IPS-NIHi7 (cell line): ENCODE results near the gene MVP.
"Not testable (repeated sequence)": the region's sequence is repeated elsewhere in the genome, so short reads cannot be mapped to it uniquely, and the experiment has no call there.

Experiments
- DNase-seq: peaks from one replicate; pipeline ENCODE4 v3.0.0; 2012; ENCODE audit warnings: mixed read lengths; ENCODE audit errors: extremely low spot score

The MVP gene

DNA sequence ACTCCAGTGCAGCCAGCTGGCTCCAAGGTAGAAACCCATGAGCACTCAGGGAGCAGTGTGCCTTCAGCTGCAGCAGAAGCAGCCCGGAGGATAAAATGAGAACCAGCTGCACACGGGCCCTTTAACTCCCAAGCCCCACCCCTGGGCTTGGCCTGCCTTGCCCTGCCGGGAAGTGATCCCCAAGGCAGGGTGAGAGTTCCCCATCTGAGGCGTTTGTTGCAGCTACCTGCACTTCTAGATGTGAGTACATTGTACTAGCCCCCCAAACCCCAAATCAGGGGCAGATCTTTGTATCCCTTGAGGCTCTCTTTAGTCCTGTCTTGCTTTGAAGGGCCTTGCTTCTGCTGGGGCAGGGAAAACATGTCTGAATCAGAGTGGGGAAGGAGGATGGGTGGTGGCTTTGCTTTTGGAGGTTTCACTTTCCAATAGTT, at the start of gene MVP:
TSS of gene MVP (plus strand) at position 192 of the 431 bp plus-strand sequence. CDS start 10,088 bp downstream, outside the sequence.
- DNase-seq = no peak

DNA sequence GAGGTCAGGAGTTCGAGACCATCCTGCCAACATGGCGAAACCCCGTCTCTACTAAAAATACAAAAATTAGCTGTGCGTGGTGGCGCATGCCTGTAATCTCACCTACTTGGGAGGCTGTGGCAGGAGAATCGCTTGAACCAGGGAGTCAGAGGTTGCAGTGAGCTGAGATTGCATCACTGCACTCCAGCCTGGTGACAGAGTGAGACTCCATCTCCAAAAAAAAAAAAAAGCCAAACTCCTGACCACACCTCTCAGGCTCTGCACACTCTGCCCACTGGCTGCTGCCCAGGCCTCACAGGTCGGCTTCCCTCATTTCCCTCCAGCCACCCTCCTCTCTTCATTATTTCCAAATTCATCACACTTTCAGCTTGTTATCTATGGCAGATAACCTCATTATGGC, 47.9 kb upstream of the MVP start:
- not testable (repeated sequence) for DNase-seq

- no peak for DNase-seq
These were observed 45.5 kb upstream of the MVP start for GRCh38 chr16:29774730-29775129.

GRCh38 chr16:29775742-29776408, 44.4 kb upstream of the MVP start:
- DNase-seq = no peak

GRCh38 chr16:29777576-29778350, 42.5 kb upstream of the MVP start, which contains the start of gene ZG16:
TSS of gene ZG16 (plus strand) at chr16:29778256. CDS start at chr16:29779267, 1,011 bp downstream.
- DNase-seq = no peak

DNA sequence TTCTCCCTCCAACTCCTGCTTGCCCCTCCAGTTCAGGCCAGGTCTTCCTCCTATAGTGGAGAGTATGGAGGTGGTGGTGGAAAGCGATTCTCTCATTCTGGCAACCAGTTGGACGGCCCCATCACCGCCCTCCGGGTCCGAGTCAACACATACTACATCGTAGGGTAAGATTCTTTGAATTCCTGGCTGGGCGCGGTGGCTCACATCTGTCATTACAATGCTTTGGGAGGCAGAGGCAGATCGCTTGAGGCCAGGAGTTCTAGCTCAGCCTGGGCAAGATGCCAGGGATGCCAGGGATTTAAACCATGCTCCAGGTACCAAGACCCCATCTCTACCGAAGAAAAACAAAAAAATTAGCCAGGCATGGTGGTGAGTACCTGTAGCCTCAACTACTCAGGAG, 40.8 kb upstream of the MVP start:
- DNase-seq = no peak

- DNase-seq = not testable (repeated sequence)
These were observed 36.9 kb upstream of the MVP start for GRCh38 chr16:29783094-29783953.

DNA sequence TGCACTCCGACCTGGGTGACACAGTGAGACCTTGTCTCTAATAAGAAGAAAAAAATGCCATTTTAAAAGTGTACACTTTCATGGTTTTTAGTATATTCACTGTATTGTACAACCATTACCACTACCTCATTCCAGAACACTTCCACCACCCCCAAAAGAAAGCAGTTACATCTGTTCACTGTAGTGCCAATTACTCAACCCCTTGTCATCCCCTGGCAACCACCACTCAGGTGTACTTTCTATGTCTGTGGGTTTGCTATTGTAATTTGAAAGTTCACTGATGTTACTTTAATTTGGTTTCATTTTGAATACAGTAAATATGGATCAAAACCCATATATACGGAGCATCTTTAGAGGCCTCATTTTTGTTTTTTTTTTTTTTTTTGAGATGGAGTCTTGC, 36.1 kb upstream of the MVP start:
- DNase-seq = no peak

DNA sequence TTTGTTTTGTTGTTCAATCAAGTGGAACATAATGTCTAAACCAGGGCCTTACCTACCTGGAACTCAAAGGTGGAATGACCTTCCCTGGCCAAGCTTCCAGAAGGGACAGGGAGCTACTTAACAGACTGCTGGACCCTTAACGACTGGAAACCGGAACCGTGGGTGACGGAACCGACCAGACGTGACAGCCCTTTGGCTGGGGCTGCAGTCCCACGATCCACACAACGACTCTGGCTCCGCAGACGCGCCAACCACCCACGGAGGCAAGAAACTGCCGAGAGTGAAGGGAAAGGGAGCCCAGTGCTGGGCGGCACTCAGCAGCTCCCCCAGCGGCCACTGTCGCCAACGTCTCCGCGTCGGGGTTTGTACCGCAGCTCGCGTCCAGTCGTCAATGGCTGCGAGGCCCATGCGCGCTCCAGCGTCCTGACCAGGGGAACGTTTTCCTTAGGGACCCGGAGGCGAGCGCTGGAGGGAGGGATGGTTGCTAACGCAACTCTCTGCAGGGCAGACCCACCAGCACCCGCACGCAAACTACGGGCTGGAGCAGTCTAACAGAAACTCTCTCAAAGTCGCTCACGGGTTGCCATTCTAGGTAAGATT, 35.3 kb upstream of the MVP start:
- DNase-seq = peak; percentile 94

GRCh38 chr16:29787155-29787554, 33.1 kb upstream of the MVP start:
- not testable (repeated sequence) for DNase-seq

GRCh38 chr16:29789775-29790182, 30.5 kb upstream of the MVP start:
- no peak for DNase-seq

- DNase-seq = peak; percentile 99
These were observed 29.9 kb upstream of the MVP start, which contains the start of gene KIF22 for GRCh38 chr16:29790183-29790948. TSS of gene KIF22 (plus strand) at chr16:29790751. CDS start at chr16:29790760, 9 bp downstream.

DNA sequence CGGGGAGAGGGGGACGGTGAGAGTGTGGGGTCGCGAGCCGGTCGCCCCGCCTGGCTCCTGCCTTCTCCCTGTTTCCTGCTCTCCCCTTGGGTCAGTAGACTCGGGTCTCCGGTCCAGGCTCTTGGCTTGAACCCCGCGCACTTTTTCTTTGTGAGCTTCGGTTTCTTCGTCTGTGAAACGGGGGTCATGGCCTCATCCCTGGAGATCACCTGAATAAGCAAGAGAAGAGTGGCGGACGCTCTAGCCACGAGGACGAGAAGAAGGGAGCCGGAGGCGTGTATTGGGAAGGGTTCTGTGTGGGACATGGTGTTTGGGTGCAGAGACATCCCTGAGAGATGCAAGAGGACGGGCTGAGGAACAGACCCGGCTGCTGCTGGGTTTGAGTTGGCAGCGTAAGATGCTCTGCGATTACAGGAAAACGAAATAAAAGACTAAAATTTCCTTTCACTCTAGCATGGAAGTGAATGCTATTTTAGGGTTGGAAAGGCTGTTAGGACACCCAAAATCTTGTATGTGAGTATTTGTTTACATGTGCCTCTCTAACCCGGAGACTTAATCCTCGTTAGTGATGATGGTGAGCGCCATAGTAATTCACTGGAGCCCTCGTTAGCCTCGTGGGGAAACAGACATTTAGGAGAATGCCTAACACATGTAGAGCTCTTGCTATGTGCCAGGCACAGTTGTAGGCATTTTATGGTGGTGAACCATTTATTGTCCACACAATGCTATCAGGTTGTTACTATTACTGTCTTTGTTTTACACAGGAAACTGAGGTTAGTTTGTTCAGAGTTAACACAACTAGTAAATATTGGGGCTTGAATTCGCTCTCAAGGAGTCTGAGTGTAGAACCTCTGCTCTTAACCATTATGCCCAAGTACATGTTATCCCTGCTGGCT, 29.1 kb upstream of the MVP start:
- no peak for DNase-seq

- DNase-seq = no peak
These were observed 28.1 kb upstream of the MVP start for GRCh38 chr16:29791845-29792807.

DNA sequence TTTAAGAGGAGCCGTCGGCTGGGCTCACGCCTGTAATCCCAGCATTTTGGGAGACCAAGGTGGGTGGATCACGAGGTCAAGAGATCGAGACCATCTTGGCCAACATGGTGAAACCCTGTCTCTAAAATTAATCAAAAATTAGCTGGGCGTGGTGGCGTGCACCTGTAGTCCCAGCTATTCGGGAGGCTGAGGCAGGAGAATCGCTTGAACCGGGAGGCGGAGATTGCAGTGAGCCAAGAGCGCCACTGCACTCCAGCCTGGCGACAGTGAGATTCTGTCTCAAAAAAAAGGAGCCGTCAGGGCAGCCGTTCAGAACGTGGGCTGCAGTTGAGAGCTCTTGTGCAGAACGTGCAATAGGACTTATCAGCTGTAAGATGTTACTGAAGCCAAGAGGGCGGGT, 27.1 kb upstream of the MVP start:
- DNase-seq = not testable (repeated sequence)

DNA sequence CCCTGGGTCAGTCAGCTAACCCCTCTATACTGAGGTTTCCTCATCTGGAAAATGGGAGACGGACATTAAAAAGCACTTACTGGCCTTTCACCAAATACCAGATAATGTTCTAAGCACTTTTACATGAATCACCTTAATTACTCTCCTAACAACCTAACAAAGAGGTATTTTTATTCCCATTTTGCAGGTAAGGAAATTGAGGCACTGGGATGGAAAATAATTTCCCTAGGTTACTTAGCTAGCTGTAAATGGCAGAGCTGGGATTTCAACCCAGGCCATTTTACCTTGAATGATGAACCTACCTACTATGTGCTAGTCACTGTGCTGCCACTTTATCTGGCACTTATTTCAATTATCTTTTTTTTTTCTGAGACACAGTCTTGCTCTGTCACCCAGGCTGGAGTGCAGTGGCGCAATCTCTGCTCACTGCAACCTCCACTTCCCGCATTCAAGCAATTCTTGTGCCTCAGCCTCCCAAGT, 26.0 kb upstream of the MVP start:
- DNase-seq = no peak

DNA sequence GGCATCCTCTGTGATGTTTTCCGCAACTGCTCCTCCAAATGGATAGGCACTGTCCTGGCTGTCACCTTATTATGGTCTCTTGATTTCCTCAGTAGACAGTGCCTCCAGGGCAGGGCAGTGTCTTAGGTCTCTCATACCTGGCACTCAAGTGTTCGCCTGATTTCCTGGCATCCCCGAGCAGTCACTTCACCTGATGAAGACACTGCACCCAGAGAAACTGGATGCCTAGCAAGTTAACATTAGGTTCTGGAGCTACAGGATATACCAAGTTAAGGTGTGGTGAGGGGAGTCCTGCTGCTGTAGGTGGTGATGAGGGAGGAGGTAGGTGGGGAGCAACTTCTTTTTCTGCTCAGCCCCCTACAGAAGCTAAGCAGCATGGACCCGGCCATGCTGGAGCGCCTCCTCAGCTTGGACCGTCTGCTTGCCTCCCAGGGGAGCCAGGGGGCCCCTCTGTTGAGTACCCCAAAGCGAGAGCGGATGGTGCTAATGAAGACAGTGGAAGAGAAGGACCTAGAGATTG, 17.8 kb upstream of the MVP start:
- no peak for DNase-seq

- DNase-seq = no peak
These were observed 16.2 kb upstream of the MVP start for GRCh38 chr16:29804020-29804419.
